Mucosa of descending colon (tissue), 3 donors: Measurements from ENCODE around the gene TFB1M. TPM values are rescaled to one million over a fixed set of nuclear protein-coding genes. Genes with fewer than 3 reads are reported as not detected.

Source experiments
- ATAC-seq: fragments of 200-7000 bp; cut with Tn5 transposase; one replicate; pipeline ENCODE4 v1.9.1; 2020; ENCODE audit warnings: mild to moderate bottlenecking, moderate library complexity
- DNase-seq, 3 donors: peaks; one replicate each; pipeline ENCODE4 v3.0.0-alpha.2; 2020
- H3K36me3 ChIP-seq: fragments of 200-600 bp; one replicate; pipeline ENCODE4 v1.8.0; 2021; ENCODE audit warnings: low read depth, mild to moderate bottlenecking
- H3K4me1 ChIP-seq: fragments of 200-600 bp; one replicate; pipeline ENCODE4 v1.8.0; 2021; ENCODE audit warnings: low read depth, mild to moderate bottlenecking
- H3K4me3 ChIP-seq: fragments of 200-600 bp; one replicate; pipeline ENCODE4 v1.8.0; 2021; ENCODE audit warnings: mild to moderate bottlenecking
- H3K9me3 ChIP-seq: fragments of 200-600 bp; one replicate; pipeline ENCODE4 v1.8.0; 2021; ENCODE audit warnings: mild to moderate bottlenecking
- intact Hi-C, 2 donors: fragments of 100-400 bp; cut with DNase I in 1 of 2; cut with micrococcal nuclease in 1 of 2; formaldehyde crosslinking; loops; one replicate each; pipeline versions ENCODE4 v1.11.0 to v1.11.1; 2022; cut with DNase I, micrococcal nuclease
- total RNA-seq, 3 donors: library from RNA; stranded (reverse); fragmentation: NEBNext Ultra II Directional in 2 of 3; extraction: Animal tissue kit (Norgen Biotek cat#: 25700) in 2 of 3; gene quantifications; one replicate each; pipeline versions ENCODE4 v1.2.1 to v1.2.4, GENCODE V29; 2021 to 2023
- TF ChIP-seq, protein P1 (sequence below): fragments of 200-600 bp; IDR thresholded peaks from one replicate; pipeline ENCODE4 v1.8.0; 2022; ENCODE audit warnings: antibody characterized with exemption, mild to moderate bottlenecking
- donor health status: DM: no; HTN: no; CAD: no; lungs with moderate emphysema.
- donor health status: DM: no; HTN: no; CAD: no.
- donor health status: DM: no; HTN: yes; CAD: no.

The TFB1M gene
- total RNA-seq, 3 donors from 2014 or later, result 23.7 to 28.3 (median 26.5) TPM

DNA sequence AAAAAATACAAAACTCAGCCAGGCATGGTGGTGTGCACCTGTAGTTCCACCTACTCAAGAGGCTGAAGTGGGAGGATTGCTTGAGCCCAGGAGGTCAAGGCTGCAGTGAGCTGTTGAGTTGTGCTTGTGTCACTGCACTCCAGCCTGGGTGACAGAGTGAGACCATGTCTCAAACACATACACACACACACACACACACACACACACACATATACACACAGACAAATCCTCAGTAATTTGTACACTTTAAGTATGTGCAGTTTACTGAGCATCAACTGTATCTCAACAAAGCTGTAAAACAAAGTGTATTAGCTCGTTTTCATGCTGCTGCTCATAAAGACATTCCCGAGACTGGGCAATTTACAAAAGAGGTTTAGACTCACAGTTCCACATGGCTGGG lies 7.3 kb downstream of the TFB1M start:
- Histone ChIP-seq H3K36me3 (no peaks in the 10 kb centered on the region), H3K4me3 (no peak overlapping the region), H3K4me1 (no peaks in the 10 kb centered on the region), H3K9me3 (no peaks in the 10 kb centered on the region)
- DNase-seq, result no peak
- ATAC-seq, result no peak
- intact Hi-C loops, result no loop called here
- TF ChIP-seq, protein P1, sequence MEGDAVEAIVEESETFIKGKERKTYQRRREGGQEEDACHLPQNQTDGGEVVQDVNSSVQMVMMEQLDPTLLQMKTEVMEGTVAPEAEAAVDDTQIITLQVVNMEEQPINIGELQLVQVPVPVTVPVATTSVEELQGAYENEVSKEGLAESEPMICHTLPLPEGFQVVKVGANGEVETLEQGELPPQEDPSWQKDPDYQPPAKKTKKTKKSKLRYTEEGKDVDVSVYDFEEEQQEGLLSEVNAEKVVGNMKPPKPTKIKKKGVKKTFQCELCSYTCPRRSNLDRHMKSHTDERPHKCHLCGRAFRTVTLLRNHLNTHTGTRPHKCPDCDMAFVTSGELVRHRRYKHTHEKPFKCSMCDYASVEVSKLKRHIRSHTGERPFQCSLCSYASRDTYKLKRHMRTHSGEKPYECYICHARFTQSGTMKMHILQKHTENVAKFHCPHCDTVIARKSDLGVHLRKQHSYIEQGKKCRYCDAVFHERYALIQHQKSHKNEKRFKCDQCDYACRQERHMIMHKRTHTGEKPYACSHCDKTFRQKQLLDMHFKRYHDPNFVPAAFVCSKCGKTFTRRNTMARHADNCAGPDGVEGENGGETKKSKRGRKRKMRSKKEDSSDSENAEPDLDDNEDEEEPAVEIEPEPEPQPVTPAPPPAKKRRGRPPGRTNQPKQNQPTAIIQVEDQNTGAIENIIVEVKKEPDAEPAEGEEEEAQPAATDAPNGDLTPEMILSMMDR, result no peak

DNA sequence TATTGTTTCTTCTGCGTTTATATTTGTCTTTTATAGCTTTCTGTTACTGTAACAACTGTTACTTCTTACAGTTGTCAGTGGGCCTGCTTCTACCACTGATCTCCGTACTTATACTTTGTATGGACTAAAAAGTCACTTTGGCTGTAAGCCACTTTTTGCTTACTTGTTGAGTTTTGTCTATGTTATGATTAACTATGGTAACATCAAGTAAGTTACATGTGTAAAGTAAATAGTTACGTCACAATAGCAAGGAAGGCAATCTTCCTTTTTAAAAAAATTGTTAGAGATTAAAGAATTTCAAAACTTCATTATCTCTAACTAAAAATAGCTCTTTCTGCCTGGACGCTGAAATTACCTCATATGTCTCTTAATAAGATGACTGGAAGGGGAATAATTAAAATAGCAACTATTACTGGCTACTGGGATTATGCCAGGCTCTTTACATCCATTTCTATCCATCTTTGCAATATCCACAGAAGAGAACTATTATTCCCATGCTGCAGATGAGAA lies 10.9 kb downstream of the TFB1M start:
- no peaks in the 10 kb centered on the region for H3K36me3 ChIP-seq
- ATAC-seq, result no peak
- TF ChIP-seq, protein P1, result no peak
- intact Hi-C loops, result no loop called here
- H3K4me3 ChIP-seq, result no peak overlapping the region
- no peaks in the 10 kb centered on the region for H3K4me1 ChIP-seq
- DNase-seq, result no peak
- no peaks in the 10 kb centered on the region for H3K9me3 ChIP-seq

DNA sequence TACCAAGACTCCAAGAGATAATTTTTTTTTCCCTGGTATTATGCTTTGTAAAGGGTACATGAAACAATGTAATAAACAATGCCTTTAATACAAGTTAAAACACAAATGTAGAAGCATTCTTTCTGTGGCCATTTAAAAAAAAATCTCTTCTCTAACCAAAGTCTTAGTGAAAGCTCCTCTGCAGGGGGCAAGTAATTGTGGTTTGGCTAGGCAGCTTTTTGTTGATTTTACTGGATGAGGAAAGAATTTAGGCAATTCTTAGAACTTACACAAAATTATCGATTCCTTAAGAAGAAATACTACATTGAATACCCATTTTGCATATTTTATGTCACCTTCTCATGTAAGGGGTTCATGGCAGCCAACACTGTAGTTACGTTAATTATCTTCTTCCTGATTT lies 12.4 kb downstream of the TFB1M start:
- intact Hi-C loops, result no loop called here
- TF ChIP-seq, protein P1, result no peak
- H3K4me1 ChIP-seq, result no peaks in the 10 kb centered on the region

DNA sequence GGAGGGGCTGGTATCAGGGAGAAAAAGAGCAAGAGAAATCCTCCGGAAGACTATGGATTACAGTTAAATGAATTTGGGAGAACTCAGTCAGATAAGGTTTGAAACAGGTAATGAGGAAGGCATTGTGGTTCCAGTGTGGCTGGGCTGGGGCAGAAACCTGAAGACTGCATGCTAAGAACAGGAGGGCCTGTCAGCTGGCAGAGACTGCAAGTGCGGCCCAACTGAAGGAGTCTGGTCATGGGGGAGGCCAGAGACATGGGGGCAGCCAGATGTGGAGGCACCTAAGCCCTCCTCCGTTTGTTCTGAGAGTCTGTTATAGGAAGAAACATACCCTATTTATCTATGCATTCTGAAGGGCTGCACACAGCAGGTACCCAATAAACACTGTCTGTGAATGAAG lies 16.6 kb downstream of the TFB1M start:
- no peak overlapping the region for H3K4me3 ChIP-seq
- H3K36me3 ChIP-seq, result no peaks in the 10 kb centered on the region
- H3K9me3 ChIP-seq, result no peaks in the 10 kb centered on the region
- DNase-seq (no peak), ATAC-seq (no peak)
- no peaks in the 10 kb centered on the region for H3K4me1 ChIP-seq
- TF ChIP-seq, protein P1, result no peak
- intact Hi-C loops, result no loop called here

More for the DNA sequence above, 12.4 kb downstream of the TFB1M start:
- no peaks in the 10 kb centered on the region for H3K9me3 ChIP-seq
- no peak overlapping the region for H3K4me3 ChIP-seq
- H3K36me3 ChIP-seq, result no peaks in the 10 kb centered on the region
- DNase-seq (no peak), ATAC-seq (no peak)

DNA sequence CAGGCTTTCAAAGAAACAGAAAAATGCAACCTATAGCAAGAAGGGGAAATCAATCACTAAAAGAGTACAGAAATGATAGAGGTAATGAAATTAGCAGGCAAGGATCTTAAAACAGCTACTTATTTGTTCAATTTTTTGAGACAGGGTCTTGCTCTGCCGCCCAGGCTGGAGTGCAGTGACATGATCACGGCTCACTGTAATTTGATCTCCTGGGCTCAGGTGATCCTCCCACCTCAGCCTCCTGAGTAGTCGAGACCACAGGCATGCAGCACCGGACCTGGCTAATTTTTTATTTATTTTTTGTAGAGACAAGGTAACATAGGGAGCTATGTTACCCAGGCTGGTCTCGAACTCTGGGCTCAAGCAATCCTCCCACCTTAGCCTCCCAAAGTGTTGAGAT lies 21.6 kb downstream of the TFB1M start:
- Histone ChIP-seq H3K9me3 (no peaks in the 10 kb centered on the region), H3K36me3 (no peaks in the 10 kb centered on the region), H3K4me1 (no peaks in the 10 kb centered on the region), H3K4me3 (no peak overlapping the region)
- ATAC-seq, result no peak
- intact Hi-C loops, result no loop called here
- TF ChIP-seq, protein P1, result no peak
- no peak for DNase-seq

DNA sequence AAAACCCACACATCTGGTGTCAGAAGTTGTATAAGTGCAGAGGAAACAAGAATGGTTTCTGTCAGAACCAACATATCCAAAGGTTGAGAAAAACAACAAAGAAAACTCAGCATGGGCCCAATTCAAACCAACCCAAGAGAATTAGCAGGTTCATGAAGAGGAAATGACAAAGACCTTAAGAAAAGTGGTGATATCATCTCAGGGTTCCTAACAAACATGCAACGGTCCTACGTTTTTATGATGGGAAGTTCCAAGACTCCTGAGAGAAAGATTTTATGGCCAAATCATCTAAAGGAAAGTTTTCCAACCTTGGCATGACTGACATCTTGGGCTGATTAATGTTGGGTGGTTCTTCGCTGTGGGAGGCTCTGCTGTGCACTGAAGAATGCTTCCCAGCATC lies 23.0 kb downstream of the TFB1M start:
- Histone ChIP-seq H3K4me3 (no peak overlapping the region), H3K4me1 (no peaks in the 10 kb centered on the region), H3K9me3 (no peaks in the 10 kb centered on the region), H3K36me3 (no peaks in the 10 kb centered on the region)
- intact Hi-C loops, result no loop called here
- DNase-seq, result no peak
- TF ChIP-seq, protein P1, result no peak
- no peak for ATAC-seq
